ENCODE results near the gene FAM72C. TPM values are rescaled to one million over a fixed set of nuclear protein-coding genes. Genes with fewer than 3 reads are reported as not detected.
A peak's percentile ranks its signal among the peaks of the same experiment; 100 is the strongest.
"Not testable (repeated sequence)": the region's sequence is repeated elsewhere in the genome, so short reads cannot be mapped to it uniquely, and the experiment has no call there.

FAM72C gene
- polyA plus RNA-seq, 12 donors: 0.55 to 5.1 (median 1.7) TPM; not detected in 1

GRCh38 chr1:143987868-143988267, 16.1 kb upstream of the FAM72C start:
- DNase-seq: not testable (repeated sequence)

- not testable (repeated sequence) for DNase-seq
These were observed 13.1 kb upstream of the FAM72C start for GRCh38 chr1:143984721-143985473.

- not testable (repeated sequence) for DNase-seq
These were observed 2.6 kb upstream of the FAM72C start for GRCh38 chr1:143974416-143974815.

- not testable (repeated sequence) for DNase-seq
These were observed 2.2 kb upstream of the FAM72C start for GRCh38 chr1:143973876-143974414.

- not testable (repeated sequence) for DNase-seq
These were observed 1.1 kb upstream of the FAM72C start for GRCh38 chr1:143972753-143973326.

GRCh38 chr1:143965860-143966259, 5.9 kb downstream of the FAM72C start:
- not testable (repeated sequence) for DNase-seq

GRCh38 chr1:143964294-143964693, 7.5 kb downstream of the FAM72C start:
- DNase-seq: not testable (repeated sequence)

GRCh38 chr1:143955930-143956329, 15.9 kb downstream of the FAM72C start:
- DNase-seq: not testable (repeated sequence)

GRCh38 chr1:143952913-143953312, 18.9 kb downstream of the FAM72C start:
- DNase-seq: not testable (repeated sequence)

- not testable (repeated sequence) for DNase-seq
These were observed 20.0 kb downstream of the FAM72C start for GRCh38 chr1:143951485-143952391.

- DNase-seq: not testable (repeated sequence)
These were observed 24.0 kb downstream of the FAM72C start for GRCh38 chr1:143947749-143948148.

GRCh38 chr1:143945253-143945652, 26.5 kb downstream of the FAM72C start:
- DNase-seq: not testable (repeated sequence)

GRCh38 chr1:143944576-143945240, 27.1 kb downstream of the FAM72C start:
- DNase-seq: not testable (repeated sequence)

- not testable (repeated sequence) for DNase-seq
These were observed 28.3 kb downstream of the FAM72C start for GRCh38 chr1:143943319-143943978.

- DNase-seq: not testable (repeated sequence)
These were observed 29.4 kb downstream of the FAM72C start for GRCh38 chr1:143942238-143942860.

- DNase-seq: not testable (repeated sequence)
These were observed 32.1 kb downstream of the FAM72C start for GRCh38 chr1:143939666-143940065.

GRCh38 chr1:143938922-143939321, 32.9 kb downstream of the FAM72C start:
- not testable (repeated sequence) for DNase-seq

- DNase-seq: peak; percentile 38
These were observed 35.2 kb downstream of the FAM72C start for GRCh38 chr1:143936457-143937115.

GRCh38 chr1:143919127-143919526, 52.7 kb downstream of the FAM72C start:
- DNase-seq: not testable (repeated sequence)

GRCh38 chr1:143918552-143918951, 53.2 kb downstream of the FAM72C start:
- not testable (repeated sequence) for DNase-seq
